ENCODE data around the gene METAP1D.
"Not testable (repeated sequence)": the region's sequence is repeated elsewhere in the genome, so short reads cannot be mapped to it uniquely, and the experiment has no call there.

The METAP1D gene

GRCh38 chr2:172049567-172050120 lies 49.9 kb downstream of the METAP1D start:
- no peak for DNase-seq

- no peak for DNase-seq
These were observed 50.8 kb downstream of the METAP1D start for GRCh38 chr2:172050479-172051125.

GRCh38 chr2:172052000-172052983 lies 52.5 kb downstream of the METAP1D start:
- no peak for DNase-seq

- DNase-seq: no peak
These were observed 53.7 kb downstream of the METAP1D start for GRCh38 chr2:172053486-172053885.

- DNase-seq: no peak
These were observed 56.5 kb downstream of the METAP1D start for GRCh38 chr2:172056293-172056692.

GRCh38 chr2:172058660-172059059 lies 58.9 kb downstream of the METAP1D start:
- DNase-seq: no peak

GRCh38 chr2:172060118-172060517 lies 60.4 kb downstream of the METAP1D start:
- DNase-seq: not testable (repeated sequence)

- no peak for DNase-seq
These were observed 62.8 kb downstream of the METAP1D start for GRCh38 chr2:172062402-172063004.

- no peak for DNase-seq
These were observed 63.7 kb downstream of the METAP1D start for GRCh38 chr2:172063446-172063845.

- DNase-seq: no peak
These were observed 65.4 kb downstream of the METAP1D start for GRCh38 chr2:172065111-172065510.

GRCh38 chr2:172066394-172066886 lies 66.7 kb downstream of the METAP1D start:
- DNase-seq: no peak

- DNase-seq: not testable (repeated sequence)
These were observed 68.2 kb downstream of the METAP1D start for GRCh38 chr2:172067905-172068304.

- no peak for DNase-seq
These were observed 71.2 kb downstream of the METAP1D start for GRCh38 chr2:172070936-172071335.

GRCh38 chr2:172072303-172072702 lies 72.5 kb downstream of the METAP1D start:
- no peak for DNase-seq

GRCh38 chr2:172072706-172073105 lies 73.0 kb downstream of the METAP1D start:
- peak in 1 of 2 experiments; percentile 70 for DNase-seq

- no peak for DNase-seq
These were observed 73.8 kb downstream of the METAP1D start for GRCh38 chr2:172073518-172073917.

GRCh38 chr2:172074254-172074653 lies 74.5 kb downstream of the METAP1D start:
- DNase-seq: no peak

- no peak for DNase-seq
These were observed 79.7 kb downstream of the METAP1D start for GRCh38 chr2:172079416-172079815.

GRCh38 chr2:172079838-172080640 lies 80.3 kb downstream of the METAP1D start:
- no peak for DNase-seq

GRCh38 chr2:172080641-172081220 lies 81.0 kb downstream of the METAP1D start:
- no peak for DNase-seq

- DNase-seq: no peak
These were observed 81.7 kb downstream of the METAP1D start for GRCh38 chr2:172081221-172082022.
